Neuronal stem cell (in vitro differentiated cells): ENCODE data around the gene METTL25.

Experiments used
- DNase-seq: peaks from one replicate; pipeline ENCODE4 v3.0.0-alpha.2; 2013; ENCODE audit warnings: low spot score
- H2AFZ ChIP-seq: one replicate; pipeline ENCODE4 v1.6.1; 2013; ENCODE audit warnings: mild to moderate bottlenecking, low read length, inconsistent platforms
- H2AK5ac ChIP-seq: 2 replicates; pipeline ENCODE4 v1.6.1; 2013; ENCODE audit warnings: low read depth, mild to moderate bottlenecking, inconsistent platforms, low read length, moderate library complexity, mixed read lengths
- H2BK120ac ChIP-seq: 2 replicates; pipeline ENCODE4 v1.6.1; 2013; ENCODE audit warnings: low read depth, mild to moderate bottlenecking, inconsistent platforms, low read length, moderate library complexity, mixed read lengths
- H2BK12ac ChIP-seq: one replicate; pipeline ENCODE4 v1.6.1; 2013; ENCODE audit warnings: low read length, inconsistent platforms
- H2BK15ac ChIP-seq: 2 replicates; pipeline ENCODE4 v1.6.1; 2013; ENCODE audit warnings: mild to moderate bottlenecking, low read length, inconsistent platforms, mixed read lengths
- H2BK5ac ChIP-seq: one replicate; pipeline ENCODE4 v1.6.1; 2013; ENCODE audit warnings: inconsistent platforms, mild to moderate bottlenecking, low read length, moderate library complexity
- H3K14ac ChIP-seq: one replicate; pipeline ENCODE4 v1.6.1; 2013; ENCODE audit warnings: low read length, inconsistent platforms
- H3K18ac ChIP-seq: 2 replicates; pipeline ENCODE4 v1.6.1; 2013; ENCODE audit warnings: low read length, inconsistent platforms
- H3K23ac ChIP-seq: 2 replicates; pipeline ENCODE4 v1.6.1; 2013; ENCODE audit warnings: low read depth, mild to moderate bottlenecking, mixed read lengths, low read length, inconsistent platforms; ENCODE audit not compliant: poor library complexity
- H3K27ac ChIP-seq: replicated peaks from 3 replicates; pipeline ENCODE4 v1.5.1; 2013; ENCODE audit warnings: low read length, inconsistent platforms
- H3K27me3 ChIP-seq, 3 experiments: 2 replicates each; pipeline ENCODE4 v1.6.1; 2013; ENCODE audit warnings: low read length in 3 of 3, mild to moderate bottlenecking in 2 of 3, inconsistent platforms in 1 of 3, low read depth in 1 of 3, mixed read lengths in 1 of 3, moderate library complexity in 1 of 3; ENCODE audit not compliant: control insufficient read depth in 3 of 3, insufficient read depth in 3 of 3
- H3K36me3 ChIP-seq, 2 donors: replicated peaks in 1 of 2; 2 replicates each; pipeline ENCODE4 v1.6.1; 2013; ENCODE audit warnings: low read length in 2 of 2; ENCODE audit not compliant: control insufficient read depth in 2 of 2, insufficient read depth in 2 of 2
- H3K4ac ChIP-seq: 2 replicates; pipeline ENCODE4 v1.6.1; 2013; ENCODE audit warnings: inconsistent platforms, mild to moderate bottlenecking, low read length, moderate library complexity
- H3K4me1 ChIP-seq, 2 donors: 1 replicate in 1 of 2; 2 replicates in 1 of 2; pipeline ENCODE4 v1.6.1; 2013; ENCODE audit warnings: low read length in 2 of 2, low read depth in 1 of 2; ENCODE audit not compliant: control insufficient read depth in 2 of 2, insufficient read depth in 1 of 2
- H3K4me2 ChIP-seq: one replicate; pipeline ENCODE4 v1.6.1; 2013; ENCODE audit warnings: mild to moderate bottlenecking, low read length, inconsistent platforms; ENCODE audit not compliant: insufficient read depth, poor library complexity, severe bottlenecking
- H3K4me3 ChIP-seq, 2 donors: 2 replicates each; pipeline ENCODE4 v1.5.1; 2013; ENCODE audit warnings: low read length in 2 of 2, mild to moderate bottlenecking in 2 of 2, inconsistent platforms in 1 of 2, moderate library complexity in 1 of 2
- H3K79me1 ChIP-seq: one replicate; pipeline ENCODE4 v1.6.1; 2013; ENCODE audit warnings: low read depth, mild to moderate bottlenecking, inconsistent platforms, low read length, moderate library complexity
- H3K9ac ChIP-seq: one replicate; pipeline ENCODE4 v1.6.1; 2013; ENCODE audit warnings: mild to moderate bottlenecking, low read depth, low read length, inconsistent platforms; ENCODE audit not compliant: poor library complexity
- H3K9me3 ChIP-seq, 2 donors: replicated peaks in 1 of 2; 2 replicates each; pipeline versions ENCODE3 to v1.6.1; 2013; ENCODE audit warnings: low read length in 2 of 2, mild to moderate bottlenecking in 2 of 2, inconsistent platforms in 1 of 2, low read depth in 1 of 2, mixed read lengths in 1 of 2, moderate library complexity in 1 of 2; ENCODE audit not compliant: control insufficient read depth in 2 of 2, insufficient read depth in 1 of 2
- H4K8ac ChIP-seq: one replicate; pipeline ENCODE4 v1.6.1; 2013; ENCODE audit warnings: low read depth, mild to moderate bottlenecking, inconsistent platforms, low read length, moderate library complexity
- H4K91ac ChIP-seq: one replicate; pipeline ENCODE4 v1.6.1; 2013; ENCODE audit warnings: low read length, low read depth, mild to moderate bottlenecking, inconsistent platforms; ENCODE audit not compliant: poor library complexity
- WGBS, 2 donors: extraction: QIAGEN DNeasy Blood & Tissue Kit; methylation state at CpG; one replicate each; pipeline ENCODE4 v1.1.7; 2013; ENCODE audit warnings: missing lambda C conversion rate in 2 of 2, mixed read lengths in 1 of 2; ENCODE audit not compliant: insufficient read length in 2 of 2, insufficient replicate concordance in 1 of 2; ENCODE audit errors: extremely low coverage in 2 of 2; 5-methylcytosine and 5-hydroxymethylcytosine counted together

The METTL25 gene

DNA sequence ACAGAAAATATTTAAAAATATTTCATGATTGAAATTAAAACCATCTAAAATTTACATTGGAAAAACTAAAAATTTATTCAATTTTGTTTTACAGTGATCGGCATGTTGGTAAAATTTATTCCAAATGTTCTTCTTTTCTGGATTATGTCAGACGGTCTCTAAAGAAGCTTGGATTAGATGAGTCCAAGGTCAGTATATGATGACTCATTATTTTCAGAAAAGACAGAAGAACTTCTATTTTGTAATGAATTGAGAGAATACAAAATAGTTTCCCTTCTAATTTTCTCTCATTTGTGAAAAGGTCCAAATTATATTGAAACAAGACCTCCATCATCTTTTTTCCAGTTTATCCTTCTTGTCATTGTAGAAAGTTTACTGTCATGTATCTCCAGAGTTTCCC is 98.3 kb downstream of the METTL25 start:
- Histone ChIP-seq H3K9ac (no peak overlapping the region), H2BK5ac (no peak overlapping the region), H3K23ac (no peak overlapping the region), H3K4me3 (no peak overlapping the region), H4K8ac (no peak overlapping the region), H2BK120ac (no peak overlapping the region), H2BK12ac (no peak overlapping the region), H3K4ac (no peak overlapping the region), H2AK5ac (no peak overlapping the region), H3K9me3 (no peaks in the 10 kb centered on the region), H3K79me1 (no peaks in the 10 kb centered on the region), H3K14ac (no peak overlapping the region), H3K36me3 (no peaks in the 10 kb centered on the region), H4K91ac (no peak overlapping the region), H3K27me3 (no peaks in the 10 kb centered on the region), H3K4me2 (no peak overlapping the region), H2BK15ac (no peak overlapping the region), H3K18ac (no peak overlapping the region), H2AFZ (no peak overlapping the region), H3K27ac (no peak overlapping the region), H3K4me1 (no peaks in the 10 kb centered on the region)
- DNase-seq, result no peak
- no CpG with 5 or more reads among the region's 2 CpGs for whole genome bisulfite sequencing, 2 donors

DNA sequence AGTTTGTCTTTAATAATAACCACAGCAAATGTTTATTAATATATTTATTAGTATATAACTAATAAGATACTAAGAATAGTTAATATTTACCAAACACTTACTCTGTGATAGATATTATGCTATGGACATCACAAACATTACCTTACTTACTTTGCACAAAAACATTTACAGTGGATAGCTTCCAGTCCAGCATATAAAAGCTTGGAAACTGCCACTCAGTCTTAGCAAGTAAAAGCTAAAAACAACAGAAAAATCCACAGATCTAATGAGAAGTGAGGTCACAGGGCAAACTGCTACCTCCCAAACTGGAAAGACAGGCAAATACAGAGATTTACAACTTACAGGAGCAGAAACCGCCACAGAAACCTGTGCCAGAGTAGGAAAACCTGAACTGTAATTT is 99.8 kb downstream of the METTL25 start:
- Histone ChIP-seq H2BK15ac (no peak overlapping the region), H4K8ac (no peak overlapping the region), H2BK5ac (no peak overlapping the region), H4K91ac (no peak overlapping the region), H2AK5ac (no peak overlapping the region), H3K23ac (no peak overlapping the region), H3K14ac (no peak overlapping the region), H3K27me3 (no peaks in the 10 kb centered on the region), H2BK12ac (no peak overlapping the region), H3K4me1 (no peaks in the 10 kb centered on the region), H2AFZ (no peak overlapping the region), H2BK120ac (no peak overlapping the region), H3K9me3 (no peaks in the 10 kb centered on the region), H3K4me3 (no peak overlapping the region), H3K18ac (no peak overlapping the region), H3K4ac (no peak overlapping the region), H3K9ac (no peak overlapping the region), H3K79me1 (no peaks in the 10 kb centered on the region), H3K36me3 (no peaks in the 10 kb centered on the region), H3K4me2 (no peak overlapping the region), H3K27ac (no peak overlapping the region)
- no CpG with 5 or more reads among the region's 1 CpG for WGBS, 2 donors
- no peak for DNase-seq

GRCh38 chr12:82461393-82461792 is 103.1 kb downstream of the METTL25 start:
- Histone ChIP-seq H3K4ac (no peak overlapping the region), H3K4me3 (no peak overlapping the region), H2BK15ac (no peak overlapping the region), H2AFZ (no peak overlapping the region), H3K36me3 (no peaks in the 10 kb centered on the region), H2AK5ac (no peak overlapping the region), H4K91ac (no peak overlapping the region), H3K79me1 (no peaks in the 10 kb centered on the region), H3K18ac (no peak overlapping the region), H3K14ac (no peak overlapping the region), H3K9ac (no peak overlapping the region), H3K9me3 (no peaks in the 10 kb centered on the region), H3K4me1 (no peaks in the 10 kb centered on the region), H3K27me3 (no peaks in the 10 kb centered on the region), H4K8ac (no peak overlapping the region), H2BK12ac (no peak overlapping the region), H3K23ac (no peak overlapping the region), H3K27ac (no peak overlapping the region), H2BK5ac (no peak overlapping the region), H3K4me2 (no peak overlapping the region), H2BK120ac (no peak overlapping the region)
- no peak for DNase-seq
- WGBS, 2 donors, result no CpG with 5 or more reads among the region's 1 CpG

GRCh38 chr12:82461836-82462235 is 103.5 kb downstream of the METTL25 start:
- Histone ChIP-seq H2AFZ (no peak overlapping the region), H4K91ac (no peak overlapping the region), H3K23ac (no peak overlapping the region), H3K18ac (no peak overlapping the region), H2BK12ac (no peak overlapping the region), H3K4me3 (no peak overlapping the region), H3K9me3 (no peaks in the 10 kb centered on the region), H3K4me2 (no peak overlapping the region), H3K79me1 (no peaks in the 10 kb centered on the region), H3K4ac (no peak overlapping the region), H3K27ac (no peak overlapping the region), H2AK5ac (no peak overlapping the region), H4K8ac (no peak overlapping the region), H3K14ac (no peak overlapping the region), H3K4me1 (no peaks in the 10 kb centered on the region), H3K36me3 (no peaks in the 10 kb centered on the region), H2BK15ac (no peak overlapping the region), H2BK5ac (no peak overlapping the region), H2BK120ac (no peak overlapping the region), H3K27me3 (no peaks in the 10 kb centered on the region), H3K9ac (no peak overlapping the region)
- WGBS, 2 donors, result no CpG with 5 or more reads among the region's 3 CpGs
- DNase-seq, result no peak
